Skeletal muscle satellite cell (primary cell): ENCODE data around the gene FAM240A.

Experiments used
- H3K27me3 ChIP-seq: 2 replicates; pipeline ENCODE4 v1.7.0; 2013; ENCODE audit warnings: low read length; ENCODE audit not compliant: control insufficient read depth, insufficient read depth
- H3K36me3 ChIP-seq: 2 replicates; pipeline ENCODE4 v1.7.0; 2013; ENCODE audit warnings: mild to moderate bottlenecking, control low read depth, low read length; ENCODE audit not compliant: insufficient read depth
- H3K4me1 ChIP-seq: 2 replicates; pipeline ENCODE4 v1.7.0; 2013; ENCODE audit warnings: low read length; ENCODE audit not compliant: control insufficient read depth, insufficient read depth
- H3K4me2 ChIP-seq: 2 replicates; pipeline ENCODE4 v1.7.0; 2013; ENCODE audit warnings: mild to moderate bottlenecking, low read length
- H3K4me3 ChIP-seq: 2 replicates; pipeline ENCODE4 v1.7.0; 2013; ENCODE audit warnings: low read length
- H3K9ac ChIP-seq: 2 replicates; pipeline ENCODE4 v1.7.0; 2013; ENCODE audit warnings: mild to moderate bottlenecking, low read depth, low read length, moderate library complexity
- H3K9me3 ChIP-seq: replicated peaks from 2 replicates; pipeline ENCODE4 v1.7.0; 2013; ENCODE audit warnings: mild to moderate bottlenecking, control low read depth, low read length

Gene FAM240A

GRCh38 chr3:46634856-46635255 lies 22.5 kb downstream of the FAM240A start:
- no peak overlapping the region for H3K9ac ChIP-seq
- H3K4me3 ChIP-seq, result no peak overlapping the region
- peaks cover 9% of the 10 kb centered on the region for H3K27me3 ChIP-seq
- H3K4me2 ChIP-seq, result no peak overlapping the region
- H3K4me1 ChIP-seq, result peaks cover 5% of the 10 kb centered on the region
- no peaks in the 10 kb centered on the region for H3K36me3 ChIP-seq
- H3K9me3 ChIP-seq, result no peaks in the 10 kb centered on the region

GRCh38 chr3:46639221-46639620 lies 26.9 kb downstream of the FAM240A start:
- H3K9me3 ChIP-seq, result no peaks in the 10 kb centered on the region
- no peak overlapping the region for H3K9ac ChIP-seq
- H3K36me3 ChIP-seq, result no peaks in the 10 kb centered on the region
- H3K4me2 ChIP-seq, result no peak overlapping the region
- H3K27me3 ChIP-seq, result peaks cover 39% of the 10 kb centered on the region
- H3K4me3 ChIP-seq, result no peak overlapping the region
- no peaks in the 10 kb centered on the region for H3K4me1 ChIP-seq

GRCh38 chr3:46640927-46641326 lies 28.6 kb downstream of the FAM240A start:
- Histone ChIP-seq H3K4me3 (no peak overlapping the region), H3K4me1 (no peaks in the 10 kb centered on the region), H3K4me2 (no peak overlapping the region), H3K9me3 (no peaks in the 10 kb centered on the region), H3K27me3 (peaks cover 39% of the 10 kb centered on the region), H3K9ac (no peak overlapping the region), H3K36me3 (no peaks in the 10 kb centered on the region)

- no peaks in the 10 kb centered on the region for H3K9me3 ChIP-seq
- no peak overlapping the region for H3K4me3 ChIP-seq
- no peaks in the 10 kb centered on the region for H3K4me1 ChIP-seq
- H3K36me3 ChIP-seq, result no peaks in the 10 kb centered on the region
- H3K27me3 ChIP-seq, result peaks cover 34% of the 10 kb centered on the region
- no peak overlapping the region for H3K4me2 ChIP-seq
- no peak overlapping the region for H3K9ac ChIP-seq
Observed at GRCh38 chr3:46642971-46643370, 30.6 kb downstream of the FAM240A start.

GRCh38 chr3:46643701-46644100 lies 31.4 kb downstream of the FAM240A start:
- Histone ChIP-seq H3K36me3 (no peaks in the 10 kb centered on the region), H3K27me3 (peaks cover 34% of the 10 kb centered on the region), H3K9ac (no peak overlapping the region), H3K4me1 (no peaks in the 10 kb centered on the region), H3K4me2 (no peak overlapping the region), H3K9me3 (no peaks in the 10 kb centered on the region), H3K4me3 (no peak overlapping the region)

- Histone ChIP-seq H3K27me3 (peaks cover 30% of the 10 kb centered on the region), H3K9me3 (no peaks in the 10 kb centered on the region), H3K4me2 (no peak overlapping the region), H3K9ac (no peak overlapping the region), H3K36me3 (no peaks in the 10 kb centered on the region), H3K4me3 (no peak overlapping the region), H3K4me1 (no peaks in the 10 kb centered on the region)
Observed at GRCh38 chr3:46646700-46647099, 34.4 kb downstream of the FAM240A start.

- peaks cover 18% of the 10 kb centered on the region for H3K27me3 ChIP-seq
- H3K4me2 ChIP-seq, result no peak overlapping the region
- no peaks in the 10 kb centered on the region for H3K36me3 ChIP-seq
- H3K9ac ChIP-seq, result no peak overlapping the region
- no peaks in the 10 kb centered on the region for H3K4me1 ChIP-seq
- no peak overlapping the region for H3K4me3 ChIP-seq
- H3K9me3 ChIP-seq, result no peaks in the 10 kb centered on the region
Observed at GRCh38 chr3:46648096-46648495, 35.8 kb downstream of the FAM240A start.

- Histone ChIP-seq H3K27me3 (peaks cover 12% of the 10 kb centered on the region), H3K4me3 (no peak overlapping the region), H3K4me1 (no peaks in the 10 kb centered on the region), H3K36me3 (no peaks in the 10 kb centered on the region), H3K9me3 (no peaks in the 10 kb centered on the region), H3K4me2 (no peak overlapping the region), H3K9ac (no peak overlapping the region)
Observed at GRCh38 chr3:46649436-46649835, 37.1 kb downstream of the FAM240A start.

- Histone ChIP-seq H3K9me3 (no peaks in the 10 kb centered on the region), H3K27me3 (peaks cover 16% of the 10 kb centered on the region)
Observed at GRCh38 chr3:46651084-46651483, 38.8 kb downstream of the FAM240A start.

GRCh38 chr3:46655271-46655670 lies 42.9 kb downstream of the FAM240A start:
- no peak overlapping the region for H3K4me3 ChIP-seq
- no peak overlapping the region for H3K4me2 ChIP-seq
- peaks cover 26% of the 10 kb centered on the region for H3K27me3 ChIP-seq
- no peak overlapping the region for H3K9ac ChIP-seq
- H3K9me3 ChIP-seq, result no peaks in the 10 kb centered on the region
- no peaks in the 10 kb centered on the region for H3K4me1 ChIP-seq
- no peaks in the 10 kb centered on the region for H3K36me3 ChIP-seq

More at GRCh38 chr3:46651084-46651483, 38.8 kb downstream of the FAM240A start:
- Histone ChIP-seq H3K4me3 (no peak overlapping the region), H3K4me1 (no peaks in the 10 kb centered on the region), H3K36me3 (no peaks in the 10 kb centered on the region), H3K4me2 (no peak overlapping the region), H3K9ac (no peak overlapping the region)

GRCh38 chr3:46656778-46657556 lies 44.6 kb downstream of the FAM240A start:
- no peak overlapping the region for H3K4me2 ChIP-seq
- no peak overlapping the region for H3K4me3 ChIP-seq
- no peaks in the 10 kb centered on the region for H3K9me3 ChIP-seq
- H3K27me3 ChIP-seq, result peaks cover 38% of the 10 kb centered on the region
- H3K9ac ChIP-seq, result no peak overlapping the region
- no peaks in the 10 kb centered on the region for H3K36me3 ChIP-seq
- H3K4me1 ChIP-seq, result no peaks in the 10 kb centered on the region

- Histone ChIP-seq H3K4me2 (no peak overlapping the region), H3K9ac (no peak overlapping the region), H3K4me1 (peaks cover 16% of the 10 kb centered on the region), H3K27me3 (peaks cover 47% of the 10 kb centered on the region), H3K9me3 (no peaks in the 10 kb centered on the region), H3K4me3 (no peak overlapping the region), H3K36me3 (no peaks in the 10 kb centered on the region)
Observed at GRCh38 chr3:46659285-46659684, 47.0 kb downstream of the FAM240A start.
